ENCODE data around the gene SFTPB. TPM values are rescaled to one million over a fixed set of nuclear protein-coding genes. Genes with fewer than 3 reads are reported as not detected.

The SFTPB gene
- total RNA-seq, 1 experiment from 2014 or later: 7.6 TPM

DNA sequence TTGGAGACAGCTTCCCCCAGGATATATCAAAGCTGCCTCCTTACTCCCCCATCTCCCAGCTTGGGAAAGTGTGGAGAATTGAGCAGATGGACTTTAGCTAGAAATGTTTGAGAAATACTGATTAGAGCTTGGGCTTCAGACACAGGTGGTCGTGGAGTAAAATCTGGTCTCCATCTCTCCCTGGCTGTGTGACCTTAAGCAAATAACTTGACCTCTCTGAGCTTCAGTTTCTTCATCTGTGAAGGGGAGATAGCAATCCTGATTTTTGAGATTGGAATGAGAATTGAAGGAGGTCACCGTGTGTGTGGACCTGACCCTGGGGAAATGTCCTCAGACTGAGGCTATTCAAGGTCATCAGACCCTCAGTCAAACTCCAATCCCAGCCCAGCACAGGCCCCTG, 29.7 kb upstream of the SFTPB start:
- H3K4me1 Mint-ChIP-seq: peaks cover 16% of the 10 kb centered on the region
- ChIA-PET CTCF (interaction anchor here (0.5 to 3.1 kb wide), 5 partner anchors 9 to 235 kb away, joined by 3 to 17 read pairs (median 4); no protein-coding TSS in a partner anchor), POLR2A (no interaction called here)
- no peak for ATAC-seq
- H3K36me3 Mint-ChIP-seq: no peaks in the 10 kb centered on the region
- H3K27me3 Mint-ChIP-seq (ENCODE audit: low read depth): no peaks in the 10 kb centered on the region
- no peak for TF ChIP-seq SMAD4 (CRISPR knock-in tag; IDR thresholded peaks at IDR 0.05)
- no peak for TF ChIP-seq ZSCAN18 (CRISPR knock-in tag; IDR thresholded peaks at IDR 0.05)
- TF ChIP-seq ZBTB21 (CRISPR knock-in tag; IDR thresholded peaks at IDR 0.05; ENCODE audit: borderline replicate concordance): no peak
- H3K27ac Mint-ChIP-seq: no peak overlapping the region
- peaks cover 4% of the 10 kb centered on the region; the same call in 1 of the 2 replicates for H3K9me3 Mint-ChIP-seq
- H3K4me3 Mint-ChIP-seq: no peak overlapping the region
- no peak for DNase-seq (ENCODE audit: low spot score)

DNA sequence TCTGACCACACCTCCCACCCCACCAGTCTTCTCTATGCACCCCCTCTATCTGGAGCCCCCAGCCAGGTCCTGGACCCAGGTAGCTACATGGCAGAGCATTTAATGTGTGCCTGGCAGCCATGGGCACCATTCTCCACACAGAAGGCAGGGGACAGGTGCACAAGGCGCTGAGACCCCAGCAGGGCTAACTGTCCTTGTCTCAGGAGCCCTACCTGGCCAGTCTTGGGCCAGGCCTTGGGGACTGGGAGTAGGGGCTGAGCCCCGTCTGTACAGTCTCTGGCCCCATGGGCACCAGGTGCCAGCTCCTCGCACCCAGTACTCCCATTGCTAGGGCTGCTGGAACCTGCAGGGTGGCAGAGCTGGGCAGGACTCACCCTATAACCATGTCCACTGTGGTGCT, 29.1 kb upstream of the SFTPB start:
- TF ChIP-seq MXD4 (CRISPR knock-in tag; IDR thresholded peaks at IDR 0.05; ENCODE audit: borderline replicate concordance) (no peak), ETV6 (CRISPR knock-in tag; IDR thresholded peaks at IDR 0.05) (no peak)
- TF ChIP-seq, protein P1, sequence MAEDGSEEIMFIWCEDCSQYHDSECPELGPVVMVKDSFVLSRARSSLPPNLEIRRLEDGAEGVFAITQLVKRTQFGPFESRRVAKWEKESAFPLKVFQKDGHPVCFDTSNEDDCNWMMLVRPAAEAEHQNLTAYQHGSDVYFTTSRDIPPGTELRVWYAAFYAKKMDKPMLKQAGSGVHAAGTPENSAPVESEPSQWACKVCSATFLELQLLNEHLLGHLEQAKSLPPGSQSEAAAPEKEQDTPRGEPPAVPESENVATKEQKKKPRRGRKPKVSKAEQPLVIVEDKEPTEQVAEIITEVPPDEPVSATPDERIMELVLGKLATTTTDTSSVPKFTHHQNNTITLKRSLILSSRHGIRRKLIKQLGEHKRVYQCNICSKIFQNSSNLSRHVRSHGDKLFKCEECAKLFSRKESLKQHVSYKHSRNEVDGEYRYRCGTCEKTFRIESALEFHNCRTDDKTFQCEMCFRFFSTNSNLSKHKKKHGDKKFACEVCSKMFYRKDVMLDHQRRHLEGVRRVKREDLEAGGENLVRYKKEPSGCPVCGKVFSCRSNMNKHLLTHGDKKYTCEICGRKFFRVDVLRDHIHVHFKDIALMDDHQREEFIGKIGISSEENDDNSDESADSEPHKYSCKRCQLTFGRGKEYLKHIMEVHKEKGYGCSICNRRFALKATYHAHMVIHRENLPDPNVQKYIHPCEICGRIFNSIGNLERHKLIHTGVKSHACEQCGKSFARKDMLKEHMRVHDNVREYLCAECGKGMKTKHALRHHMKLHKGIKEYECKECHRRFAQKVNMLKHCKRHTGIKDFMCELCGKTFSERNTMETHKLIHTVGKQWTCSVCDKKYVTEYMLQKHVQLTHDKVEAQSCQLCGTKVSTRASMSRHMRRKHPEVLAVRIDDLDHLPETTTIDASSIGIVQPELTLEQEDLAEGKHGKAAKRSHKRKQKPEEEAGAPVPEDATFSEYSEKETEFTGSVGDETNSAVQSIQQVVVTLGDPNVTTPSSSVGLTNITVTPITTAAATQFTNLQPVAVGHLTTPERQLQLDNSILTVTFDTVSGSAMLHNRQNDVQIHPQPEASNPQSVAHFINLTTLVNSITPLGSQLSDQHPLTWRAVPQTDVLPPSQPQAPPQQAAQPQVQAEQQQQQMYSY (CRISPR knock-in tag; IDR thresholded peaks at IDR 0.05): no peak
- DNase-seq (ENCODE audit: low spot score) (no peak), ATAC-seq (no peak)
- no peaks in the 10 kb centered on the region; the same call in 1 of the 2 replicates for H3K27me3 Mint-ChIP-seq (ENCODE audit: low read depth)
- H3K27ac Mint-ChIP-seq: no peak overlapping the region
- ChIA-PET POLR2A (interaction anchor here (0.6 kb wide), 1 partner anchor 74 kb away, joined by 3 read pairs; no protein-coding TSS in a partner anchor), CTCF (interaction anchor here (1.2 to 3.1 kb wide), 3 partner anchors 10 to 60 kb away, joined by 7 to 17 read pairs (median 8); no protein-coding TSS in a partner anchor)
- peaks cover 10% of the 10 kb centered on the region for H3K4me1 Mint-ChIP-seq
- no peak overlapping the region for H3K4me3 Mint-ChIP-seq
- H3K36me3 Mint-ChIP-seq: no peaks in the 10 kb centered on the region
- peaks cover 4% of the 10 kb centered on the region; the same call in 1 of the 2 replicates for H3K9me3 Mint-ChIP-seq

GRCh38 chr2:85695691-85696668, 28.0 kb upstream of the SFTPB start:
- ChIA-PET POLR2A (interaction anchor here (0.7 kb wide), 1 partner anchor 242 kb away, joined by 7 read pairs; no protein-coding TSS in a partner anchor), CTCF (interaction anchor here (1.2 to 2.6 kb wide), 2 partner anchors 17 kb away, joined by 7 to 16 read pairs; no protein-coding TSS in a partner anchor)
- ATAC-seq (no peak), DNase-seq (ENCODE audit: low spot score) (no peak)
- Mint-ChIP-seq H3K36me3 (no peaks in the 10 kb centered on the region), H3K9me3 (peaks cover 4% of the 10 kb centered on the region; the same call in 1 of the 2 replicates), H3K4me1 (no peaks in the 10 kb centered on the region; the same call in 1 of the 2 replicates), H3K4me3 (no peak overlapping the region), H3K27ac (no peak overlapping the region), H3K27me3 (ENCODE audit: low read depth) (no peaks in the 10 kb centered on the region; the same call in 1 of the 2 replicates)
- no peak for TF ChIP-seq ZNF416 (CRISPR knock-in tag; IDR thresholded peaks at IDR 0.05)
- no peak for TF ChIP-seq PREB (CRISPR knock-in tag; IDR thresholded peaks at IDR 0.05; ENCODE audit: borderline replicate concordance)
- no peak for TF ChIP-seq NFYB (CRISPR knock-in tag; conservative IDR thresholded peaks at IDR 0.05; ENCODE audit: low read depth)
- TF ChIP-seq FOXJ3 (CRISPR knock-in tag; IDR thresholded peaks at IDR 0.05; ENCODE audit: borderline replicate concordance): no peak
- no peak for TF ChIP-seq MYBL2 (CRISPR knock-in tag; IDR thresholded peaks at IDR 0.05)
- TF ChIP-seq, protein P2, sequence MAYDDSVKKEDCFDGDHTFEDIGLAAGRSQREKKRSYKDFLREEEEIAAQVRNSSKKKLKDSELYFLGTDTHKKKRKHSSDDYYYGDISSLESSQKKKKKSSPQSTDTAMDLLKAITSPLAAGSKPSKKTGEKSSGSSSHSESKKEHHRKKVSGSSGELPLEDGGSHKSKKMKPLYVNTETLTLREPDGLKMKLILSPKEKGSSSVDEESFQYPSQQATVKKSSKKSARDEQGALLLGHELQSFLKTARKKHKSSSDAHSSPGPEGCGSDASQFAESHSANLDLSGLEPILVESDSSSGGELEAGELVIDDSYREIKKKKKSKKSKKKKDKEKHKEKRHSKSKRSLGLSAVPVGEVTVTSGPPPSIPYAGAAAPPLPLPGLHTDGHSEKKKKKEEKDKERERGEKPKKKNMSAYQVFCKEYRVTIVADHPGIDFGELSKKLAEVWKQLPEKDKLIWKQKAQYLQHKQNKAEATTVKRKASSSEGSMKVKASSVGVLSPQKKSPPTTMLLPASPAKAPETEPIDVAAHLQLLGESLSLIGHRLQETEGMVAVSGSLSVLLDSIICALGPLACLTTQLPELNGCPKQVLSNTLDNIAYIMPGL (CRISPR knock-in tag; IDR thresholded peaks at IDR 0.05): no peak
- no peak for TF ChIP-seq ATF2 (CRISPR knock-in tag; IDR thresholded peaks at IDR 0.05; ENCODE audit: borderline replicate concordance, low read depth)
- no peak for TF ChIP-seq MLX (CRISPR knock-in tag; IDR thresholded peaks at IDR 0.05)
- no peak for TF ChIP-seq CBFB (CRISPR knock-in tag; IDR thresholded peaks at IDR 0.05; ENCODE audit: low read depth)
